ENCODE measurements around the gene ZKSCAN7. TPM values are rescaled to one million over a fixed set of nuclear protein-coding genes. Genes with fewer than 3 reads are reported as not detected.

The ZKSCAN7 gene
- total and polyA plus RNA-seq, 2 of the 8 experiments (the other 6 are each of a cell fraction or from before 2014, with no cell fraction given) = 5.5 to 8.5 TPM

DNA sequence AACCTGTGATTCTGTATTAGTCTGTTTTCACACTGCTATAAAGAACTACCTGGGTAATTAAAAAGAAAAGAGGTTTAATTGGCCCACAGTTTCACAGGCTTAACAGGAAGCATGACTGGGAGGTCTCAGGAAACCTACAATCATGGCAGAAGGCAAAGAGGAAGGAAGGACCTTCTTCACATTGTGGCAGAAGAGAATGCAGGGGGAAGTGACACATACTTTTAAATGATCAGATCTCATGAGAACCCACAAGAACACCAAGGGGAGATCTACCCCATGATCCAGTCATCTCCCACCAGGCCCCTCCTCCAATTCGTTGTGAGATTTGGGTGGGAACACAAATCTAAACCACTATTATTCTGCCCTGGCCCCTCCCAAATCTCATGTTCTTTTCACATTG lies 6.1 kb downstream of the ZKSCAN7 start (continued):
- TF ChIP-seq RNF2 (IDR thresholded peaks at IDR 0.05; ENCODE audit: borderline replicate concordance, low read depth, low read length, missing control alignments, poor library complexity, severe bottlenecking) (no peak), HDAC2 (IDR thresholded peaks at IDR 0.05; ENCODE audit: borderline replicate concordance in 1 of 2, low read depth in 2 of 2, low read length in 2 of 2) (no peak), SUZ12 (IDR thresholded peaks at IDR 0.05; ENCODE audit: low read length) (no peak), SRF (IDR thresholded peaks at IDR 0.05; ENCODE audit: low read depth, low read length) (no peak)
